ENCODE data around the gene GRIN3B.
"Not testable (repeated sequence)": the region's sequence is repeated elsewhere in the genome, so short reads cannot be mapped to it uniquely, and the experiment has no call there.

The GRIN3B gene

GRCh38 chr19:1019616-1019961 lies 19.4 kb downstream of the GRIN3B start:
- DNase-seq (ENCODE audit: low spot score): no peak

GRCh38 chr19:1019980-1020867 lies 20.0 kb downstream of the GRIN3B start:
- peak; percentile 64 for DNase-seq (ENCODE audit: low spot score)

GRCh38 chr19:1020868-1021425 lies 20.7 kb downstream of the GRIN3B start, which contains the start of gene TMEM259:
TMEM259 (minus strand) TSS chr19:1021123; CDS start chr19:1020996, 127 bp downstream.
- peak; percentile 97 for DNase-seq (ENCODE audit: low spot score)

GRCh38 chr19:1023883-1024188 lies 23.6 kb downstream of the GRIN3B start:
- not testable (repeated sequence) for DNase-seq (ENCODE audit: low spot score)

- DNase-seq (ENCODE audit: low spot score): not testable (repeated sequence)
Observed at GRCh38 chr19:1025080-1025479, 24.9 kb downstream of the GRIN3B start.

- peak; percentile 92 for DNase-seq (ENCODE audit: low spot score)
Observed at GRCh38 chr19:1025960-1026782, 26.0 kb downstream of the GRIN3B start, which contains the start of gene CNN2. CNN2 (plus strand) TSS chr19:1026608; CDS start chr19:1026662, 54 bp downstream.

- DNase-seq (ENCODE audit: low spot score): no peak
Observed at GRCh38 chr19:1026783-1027649, 26.8 kb downstream of the GRIN3B start.

- DNase-seq (ENCODE audit: low spot score): no peak
Observed at GRCh38 chr19:1027650-1028061, 27.4 kb downstream of the GRIN3B start.

GRCh38 chr19:1028062-1028926 lies 28.1 kb downstream of the GRIN3B start:
- peak; percentile 90 for DNase-seq (ENCODE audit: low spot score)

GRCh38 chr19:1032264-1032867 lies 32.1 kb downstream of the GRIN3B start:
- no peak for DNase-seq (ENCODE audit: low spot score)

GRCh38 chr19:1035998-1036621 lies 35.9 kb downstream of the GRIN3B start:
- no peak for DNase-seq (ENCODE audit: low spot score)

- no peak for DNase-seq (ENCODE audit: low spot score)
Observed at GRCh38 chr19:1037621-1038064, 37.4 kb downstream of the GRIN3B start.

GRCh38 chr19:1038978-1039645 lies 38.9 kb downstream of the GRIN3B start:
- no peak for DNase-seq (ENCODE audit: low spot score)

GRCh38 chr19:1039646-1040475 lies 39.6 kb downstream of the GRIN3B start, which contains the start of gene ABCA7:
ABCA7 (plus strand) TSS chr19:1040107; CDS start chr19:1041362, 1,255 bp downstream.
- peak; percentile 98 for DNase-seq (ENCODE audit: low spot score)

- DNase-seq (ENCODE audit: low spot score): peak; percentile 95
Observed at GRCh38 chr19:1040476-1041271, 40.5 kb downstream of the GRIN3B start.

GRCh38 chr19:1041272-1041834 lies 41.1 kb downstream of the GRIN3B start:
- no peak for DNase-seq (ENCODE audit: low spot score)

All from ecto neural progenitor cell (in vitro differentiated cells).